Panc1 (cell line): ENCODE measurements around the gene SLF2. TPM values are rescaled to one million over a fixed set of nuclear protein-coding genes. Genes with fewer than 3 reads are reported as not detected.

Source experiments
- ATAC-seq: fragments of 200-7000 bp; cut with Tn5 transposase; 2 replicates; pipeline ENCODE4 v1.9.1; 2020; ENCODE audit warnings: mild to moderate bottlenecking, moderate library complexity
- BruUV-seq: library from RNA; stranded (reverse); fragments of 400-500 nt; replicated peaks from 2 replicates; lab custom pipeline; 2021; lab: Mats Ljungman, UMichigan
- CTCF ChIA-PET: fragments of 300-600 bp; sonication (Branson Sonifier 250); formaldehyde crosslinking; loops from one replicate; lab custom pipeline; 2022; ENCODE audit warnings: antibody characterized with exemption; lab: Charles Lee
- POLR2A ChIA-PET: fragments of 300-600 bp; sonication (Branson Sonifier 250); formaldehyde crosslinking; loops from one replicate; lab custom pipeline; 2022; ENCODE audit warnings: antibody characterized with exemption; lab: Charles Lee
- DNase-seq: peaks from one replicate; pipeline ENCODE4 v3.0.0-alpha.2; 2010; ENCODE audit warnings: low read depth, low spot score
- H3K27ac ChIP-seq: 2 replicates; pipeline ENCODE4 v1.5.1; 2011; ENCODE audit warnings: mild to moderate bottlenecking, low read length, inconsistent platforms
- H3K27me3 ChIP-seq: fragments of 200-500 bp; sonication (Bioruptor generic); 2 replicates; pipeline ENCODE4 v1.6.0; 2014; ENCODE audit warnings: low read length, inconsistent platforms; ENCODE audit not compliant: control insufficient read depth, insufficient read depth
- H3K36me3 ChIP-seq: fragments of 200-500 bp; sonication (Bioruptor generic); 2 replicates; pipeline ENCODE4 v1.5.1; 2014; ENCODE audit warnings: inconsistent platforms, mild to moderate bottlenecking, low read length, moderate library complexity; ENCODE audit not compliant: control insufficient read depth, insufficient read depth
- H3K4me1 ChIP-seq: 2 replicates; pipeline ENCODE4 v1.5.1; 2011; ENCODE audit warnings: inconsistent platforms, mild to moderate bottlenecking, low read length, moderate library complexity; ENCODE audit not compliant: control insufficient read depth, insufficient read depth
- H3K4me3 ChIP-seq, 2 experiments: 2 replicates each; pipeline ENCODE4 v1.5.1; 2011 to 2012; ENCODE audit warnings: low read depth in 2 of 2, low read length in 2 of 2, mild to moderate bottlenecking in 2 of 2, inconsistent platforms in 1 of 2, moderate library complexity in 1 of 2
- H3K9me3 ChIP-seq: fragments of 200-500 bp; sonication (Bioruptor generic); 2 replicates; pipeline ENCODE4 v1.5.1; 2014; ENCODE audit warnings: low read depth, mild to moderate bottlenecking, inconsistent platforms, low read length, moderate library complexity; ENCODE audit not compliant: control insufficient read depth, insufficient read depth
- POLR2AphosphoS5 ChIP-seq: IDR thresholded peaks from 2 replicates; pipeline ENCODE4 v1.6.1; 2012; ENCODE audit warnings: mild to moderate bottlenecking, low read depth, low read length, moderate library complexity
- REST ChIP-seq, 2 experiments: IDR thresholded peaks; 2 replicates each; pipeline ENCODE4 v1.6.1; 2011 to 2012; ENCODE audit warnings: low read depth in 2 of 2, control low read depth in 1 of 2, low read length in 1 of 2, mild to moderate bottlenecking in 1 of 2, moderate library complexity in 1 of 2; ENCODE audit not compliant: insufficient read depth in 1 of 2
- SIN3A ChIP-seq: IDR thresholded peaks from 2 replicates; pipeline ENCODE4 v1.6.1; 2012; ENCODE audit warnings: low read depth, mild to moderate bottlenecking, low read length, moderate library complexity, borderline replicate concordance; ENCODE audit not compliant: insufficient read depth
- TCF7L2 ChIP-seq: IDR thresholded peaks from 2 replicates; pipeline ENCODE4 v1.6.1; 2011; ENCODE audit warnings: mild to moderate bottlenecking, low read depth, low read length, inconsistent platforms
- in situ Hi-C: cut with HindIII; loops from 2 replicates; pipeline ENCODE4 v1.10.0; 2016; ENCODE audit warnings: low sequenced_read_pairs, low pct_unique_long_range_greater_than_20kb
- intact Hi-C: fragments of 100-400 bp; cut with micrococcal nuclease; formaldehyde crosslinking; loops from one replicate; pipeline ENCODE4 v1.10.0; 2022; ENCODE audit not compliant: unreplicated experiment
- total RNA-seq: library from RNA; stranded (reverse); gene quantifications from one replicate; pipeline ENCODE4 v1.2.1, GENCODE V29; 2021; ENCODE audit not compliant: unreplicated experiment
- TF ChIP-seq, protein P1 (sequence below): fragments of 450-650 bp; IDR thresholded peaks from 2 replicates; pipeline ENCODE4 v1.5.1; 2017; ENCODE audit warnings: mild to moderate bottlenecking

Gene SLF2
- total RNA-seq, 1 experiment from 2014 or later, result 38.8 TPM

DNA sequence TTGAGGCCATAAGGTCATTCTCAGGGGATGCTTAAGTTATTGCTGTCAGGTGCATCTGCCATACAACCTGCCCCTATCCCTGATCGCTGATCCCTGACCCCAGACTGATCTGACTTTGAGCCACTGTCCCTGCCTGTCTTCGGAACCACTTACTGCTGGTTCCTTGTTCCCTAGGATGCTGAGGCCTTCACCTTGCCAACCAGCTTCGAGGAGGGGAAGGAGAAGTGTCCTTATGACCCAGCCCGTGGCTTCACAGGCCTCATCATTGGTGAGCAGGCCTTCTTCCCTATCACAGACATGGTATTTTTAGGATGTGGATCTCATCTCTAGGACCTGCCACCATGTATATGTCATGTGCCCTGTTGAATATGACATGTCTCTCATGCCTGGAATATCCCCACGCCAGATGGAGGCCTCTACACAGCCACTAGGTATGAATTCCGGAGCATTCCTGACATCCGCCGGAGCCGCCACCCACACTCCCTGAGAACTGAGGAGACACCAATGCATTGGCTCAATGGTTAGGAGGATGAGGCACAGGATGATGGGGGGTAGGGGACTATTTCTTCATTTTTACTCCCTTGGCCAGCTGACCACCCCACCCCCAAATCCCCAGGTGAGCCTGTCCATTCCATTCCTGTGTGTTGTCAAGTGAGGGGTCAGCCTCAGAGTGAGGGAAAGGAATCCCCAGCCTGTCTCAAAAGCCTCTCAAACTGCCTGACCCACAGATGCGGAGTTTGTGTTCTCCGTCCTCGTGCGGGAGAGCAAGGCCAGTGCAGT is 65.5 kb downstream of the SLF2 start:
- POLR2A ChIA-PET, result no interaction called here
- in situ Hi-C loops (no loop called here), intact Hi-C loops (no loop called here)
- Histone ChIP-seq H3K4me1 (no peaks in the 10 kb centered on the region), H3K4me3 (no peak overlapping the region), H3K27me3 (no peaks in the 10 kb centered on the region), H3K36me3 (no peaks in the 10 kb centered on the region), H3K9me3 (no peaks in the 10 kb centered on the region), H3K27ac (no peak overlapping the region)
- no TSS peak for BruUV-seq
- TF ChIP-seq, protein P1, sequence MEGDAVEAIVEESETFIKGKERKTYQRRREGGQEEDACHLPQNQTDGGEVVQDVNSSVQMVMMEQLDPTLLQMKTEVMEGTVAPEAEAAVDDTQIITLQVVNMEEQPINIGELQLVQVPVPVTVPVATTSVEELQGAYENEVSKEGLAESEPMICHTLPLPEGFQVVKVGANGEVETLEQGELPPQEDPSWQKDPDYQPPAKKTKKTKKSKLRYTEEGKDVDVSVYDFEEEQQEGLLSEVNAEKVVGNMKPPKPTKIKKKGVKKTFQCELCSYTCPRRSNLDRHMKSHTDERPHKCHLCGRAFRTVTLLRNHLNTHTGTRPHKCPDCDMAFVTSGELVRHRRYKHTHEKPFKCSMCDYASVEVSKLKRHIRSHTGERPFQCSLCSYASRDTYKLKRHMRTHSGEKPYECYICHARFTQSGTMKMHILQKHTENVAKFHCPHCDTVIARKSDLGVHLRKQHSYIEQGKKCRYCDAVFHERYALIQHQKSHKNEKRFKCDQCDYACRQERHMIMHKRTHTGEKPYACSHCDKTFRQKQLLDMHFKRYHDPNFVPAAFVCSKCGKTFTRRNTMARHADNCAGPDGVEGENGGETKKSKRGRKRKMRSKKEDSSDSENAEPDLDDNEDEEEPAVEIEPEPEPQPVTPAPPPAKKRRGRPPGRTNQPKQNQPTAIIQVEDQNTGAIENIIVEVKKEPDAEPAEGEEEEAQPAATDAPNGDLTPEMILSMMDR, result no peak
- TF ChIP-seq REST (IDR thresholded peaks at IDR 0.05; ENCODE audit: insufficient read depth in 1 of 2, low read depth in 2 of 2, low read length in 1 of 2) (no peak), POLR2AphosphoS5 (no peak), SIN3A (no peak), TCF7L2 (no peak)
- CTCF ChIA-PET, result no interaction called here
- ATAC-seq (no peak), DNase-seq (no peak)

GRCh38 chr10:100978901-100979195 is 66.1 kb downstream of the SLF2 start:
- no peaks in the 10 kb centered on the region for H3K27me3 ChIP-seq
- ATAC-seq (no peak), DNase-seq (no peak)
- no TSS peak for BruUV-seq
- intact Hi-C loops (no loop called here), in situ Hi-C loops (no loop called here)
- no peak for TF ChIP-seq REST (IDR thresholded peaks at IDR 0.05; ENCODE audit: insufficient read depth in 1 of 2, low read depth in 2 of 2, low read length in 1 of 2)
- no peak for TF ChIP-seq POLR2AphosphoS5
- TF ChIP-seq TCF7L2, result no peak
- TF ChIP-seq, protein P1, result no peak
- no peak for TF ChIP-seq SIN3A
- ChIA-PET CTCF (no interaction called here), POLR2A (no interaction called here)
- no peaks in the 10 kb centered on the region for H3K9me3 ChIP-seq
- no peak overlapping the region for H3K27ac ChIP-seq
- H3K36me3 ChIP-seq, result no peaks in the 10 kb centered on the region
- H3K4me3 ChIP-seq, result no peak overlapping the region
- H3K4me1 ChIP-seq, result no peaks in the 10 kb centered on the region
